ENCODE results near the gene PROKR1.

DNA sequence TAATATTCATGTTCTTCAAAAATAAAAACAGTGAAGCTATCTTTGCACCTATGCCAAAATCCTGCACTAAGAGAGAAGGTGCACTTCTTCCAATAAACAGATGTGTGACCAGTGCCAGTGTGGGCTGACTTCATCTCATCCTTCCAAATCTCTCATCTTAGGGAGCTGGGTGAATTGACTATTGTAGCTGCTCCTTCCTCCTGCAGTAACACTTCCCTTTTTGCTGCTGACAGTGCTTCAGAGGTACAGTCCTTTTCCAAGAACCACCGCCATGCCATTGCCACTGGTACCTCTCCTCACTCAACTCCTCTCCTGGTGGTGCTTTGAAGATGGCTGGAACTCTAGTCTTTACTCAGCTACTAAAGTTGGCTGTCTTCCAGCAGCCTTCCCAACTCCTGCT, 49.1 kb downstream of the PROKR1 start:
- TF ChIP-seq CTCF (IDR thresholded peaks at IDR 0.05) (no peak), POLR2A (IDR thresholded peaks at IDR 0.05) (no peak)
